Gastrocnemius medialis (tissue), 4 donors: ENCODE results near the gene PSMC1. TPM values are rescaled to one million over a fixed set of nuclear protein-coding genes. Genes with fewer than 3 reads are reported as not detected.

ENCODE experiments used
- ATAC-seq, 2 donors: fragments of 150-250 bp; one replicate each; pipeline ENCODE4 v1.9.1; 2016
- DNase-seq, 2 donors: peaks; one replicate each; pipeline ENCODE4 v3.0.0-alpha.2; 2019
- H3K27ac ChIP-seq, 4 donors: fragments of 200-600 bp; sonication (generic); 1 replicate in 1 of 4; 2 replicates in 3 of 4; pipeline ENCODE4 v1.5.1; 2016 to 2018; ENCODE audit warnings: mild to moderate bottlenecking in 2 of 4, moderate library complexity in 1 of 4
- H3K27me3 ChIP-seq, 3 donors: fragments of 200-600 bp; sonication (generic) in 2 of 3; 1 replicate in 1 of 3; 2 replicates in 2 of 3; pipeline versions ENCODE4 v1.5.1 to v1.6.0; 2016 to 2019; ENCODE audit warnings: mild to moderate bottlenecking in 1 of 3, moderate library complexity in 1 of 3
- H3K36me3 ChIP-seq, 2 donors: fragments of 200-600 bp; sonication (generic) in 1 of 2; one replicate each; pipeline ENCODE4 v1.5.1; 2017 to 2018
- H3K4me1 ChIP-seq, 2 donors: fragments of 200-600 bp; sonication (generic) in 1 of 2; one replicate each; pipeline ENCODE4 v1.5.1; 2016 to 2017; ENCODE audit warnings: mild to moderate bottlenecking in 2 of 2
- H3K4me3 ChIP-seq, 4 donors: fragments of 200-600 bp; sonication (generic) in 3 of 4; 1 replicate in 1 of 4; 2 replicates in 3 of 4; pipeline ENCODE4 v1.5.1; 2016 to 2019; ENCODE audit warnings: mild to moderate bottlenecking in 2 of 4
- H3K9me3 ChIP-seq, 3 donors: fragments of 200-600 bp; sonication (generic) in 2 of 3; 1 replicate in 1 of 3; 2 replicates in 2 of 3; pipeline ENCODE4 v1.5.1; 2016 to 2019
- CTCF ChIP-seq, 5 experiments: fragments of 450-650 bp in 3 of 5; fragments of 200-600 bp in 2 of 5; sonication (generic) in 2 of 5; IDR thresholded peaks in 4 of 5; conservative IDR thresholded peaks in 1 of 5; 1 replicate in 4 of 5; 2 replicates in 1 of 5; pipeline ENCODE4 v1.5.1; 2016 to 2019; ENCODE audit warnings: antibody characterized with exemption in 5 of 5, mild to moderate bottlenecking in 3 of 5, moderate library complexity in 3 of 5
- POLR2A ChIP-seq, 2 donors: fragments of 450-650 bp; IDR thresholded peaks; one replicate each; pipeline ENCODE4 v1.6.1; 2017; ENCODE audit warnings: antibody characterized with exemption in 2 of 2, mild to moderate bottlenecking in 2 of 2, moderate library complexity in 2 of 2
- in situ Hi-C, 4 donors: fragments of 200-750 bp; cut with MboI; loops; one replicate each; pipeline versions ENCODE4 v1.15.0 to v1.8.0; 2017; ENCODE audit warnings: low sequenced_read_pairs in 4 of 4
- intact Hi-C: fragments of 100-400 bp; cut with DNase I; formaldehyde crosslinking; loops from one replicate; pipeline ENCODE4 v1.15.1; 2023; ENCODE audit warnings: low total_unique reads
- total RNA-seq, 4 donors: library from RNA; depleted of rRNA; stranded (reverse); fragments of >200 nt; gene quantifications; one replicate each; pipeline versions ENCODE4 v1.1.0 to v1.2.3, GENCODE V29; 2016

The PSMC1 gene
- total RNA-seq, 4 donors from 2014 or later = 374 to 642 (median 528) TPM

GRCh38 chr14:90295870-90296516 lies 39.6 kb downstream of the PSMC1 start:
- H3K4me3 ChIP-seq = no peak overlapping the region
- ATAC-seq = no peak
- H3K36me3 ChIP-seq = peaks cover 0 to 40% of the 10 kb centered on the region in 2 donors
- in situ Hi-C loops (no loop called here), intact Hi-C loops (no loop called here)
- no peaks in the 10 kb centered on the region for H3K9me3 ChIP-seq
- no peaks in the 10 kb centered on the region for H3K27me3 ChIP-seq
- peak overlapping the region in 1 of 4 donors; percentile 28 for H3K27ac ChIP-seq
- no peak for TF ChIP-seq POLR2A (IDR thresholded peaks at IDR 0.05)
- TF ChIP-seq CTCF (IDR thresholded peaks at IDR 0.05 in 4 of 5, conservative IDR thresholded peaks at IDR 0.05 in 1 of 5) = no peak
- DNase-seq = no peak
- peaks cover 15 to 18% of the 10 kb centered on the region in 2 donors for H3K4me1 ChIP-seq

GRCh38 chr14:90296641-90297040 lies 40.3 kb downstream of the PSMC1 start:
- H3K27ac ChIP-seq = peak overlapping the region in 1 of 4 donors; percentile 28

GRCh38 chr14:90297876-90298629 lies 41.7 kb downstream of the PSMC1 start:
- Histone ChIP-seq H3K27me3 (no peaks in the 10 kb centered on the region), H3K27ac (peak overlapping the region; percentile 55 to 88 (median 79)), H3K36me3 (peaks cover 0 to 28% of the 10 kb centered on the region in 2 donors), H3K9me3 (no peaks in the 10 kb centered on the region), H3K4me1 (peaks cover 27 to 32% of the 10 kb centered on the region in 2 donors), H3K4me3 (no peak overlapping the region)
- TF ChIP-seq POLR2A (IDR thresholded peaks at IDR 0.05) (no peak), CTCF (IDR thresholded peaks at IDR 0.05 in 4 of 5, conservative IDR thresholded peaks at IDR 0.05 in 1 of 5) (no peak)
- intact Hi-C loops (no loop called here), in situ Hi-C loops (no loop called here)
- no peak for DNase-seq
- ATAC-seq = no peak

More at GRCh38 chr14:90296641-90297040, 40.3 kb downstream of the PSMC1 start:
- Histone ChIP-seq H3K4me1 (peaks cover 20 to 21% of the 10 kb centered on the region in 2 donors), H3K27me3 (no peaks in the 10 kb centered on the region), H3K36me3 (peaks cover 0 to 34% of the 10 kb centered on the region in 2 donors), H3K4me3 (no peak overlapping the region), H3K9me3 (no peaks in the 10 kb centered on the region)
- in situ Hi-C loops (no loop called here), intact Hi-C loops (no loop called here)
- no peak for ATAC-seq
- DNase-seq = no peak
- TF ChIP-seq CTCF (IDR thresholded peaks at IDR 0.05 in 4 of 5, conservative IDR thresholded peaks at IDR 0.05 in 1 of 5) (no peak), POLR2A (IDR thresholded peaks at IDR 0.05) (no peak)

GRCh38 chr14:90299408-90299807 lies 43.1 kb downstream of the PSMC1 start:
- in situ Hi-C loops (no loop called here), intact Hi-C loops (no loop called here)
- peaks cover 0 to 37% of the 10 kb centered on the region in 2 donors for H3K36me3 ChIP-seq
- TF ChIP-seq CTCF (IDR thresholded peaks at IDR 0.05 in 4 of 5, conservative IDR thresholded peaks at IDR 0.05 in 1 of 5) (no peak), POLR2A (IDR thresholded peaks at IDR 0.05) (peak; percentile 33 to 55)
- H3K27ac ChIP-seq = peak overlapping the region; percentile 55 to 88 (median 79)
- no peaks in the 10 kb centered on the region for H3K27me3 ChIP-seq
- no peak overlapping the region for H3K4me3 ChIP-seq
- DNase-seq = peak; percentile 80 to 81
- ATAC-seq = peak; percentile 70 to 78
- H3K9me3 ChIP-seq = no peaks in the 10 kb centered on the region
- H3K4me1 ChIP-seq = peaks cover 27 to 32% of the 10 kb centered on the region in 2 donors
